IMR-90 (cell line): Measurements from ENCODE around the gene NOS1AP. TPM values are rescaled to one million over a fixed set of nuclear protein-coding genes. Genes with fewer than 3 reads are reported as not detected.

Experiments
- ATAC-seq: fragments of 200-7000 bp; cut with Tn5 transposase; 2 replicates; pipeline ENCODE4 v1.9.1; 2020; ENCODE audit warnings: low read depth, mild to moderate bottlenecking, moderate library complexity
- BruUV-seq: library from RNA; stranded (reverse); fragments of 400-500 nt; replicated peaks from 2 replicates; lab custom pipeline; 2021; lab: Mats Ljungman, UMichigan
- CTCF ChIA-PET: fragments of 300-600 bp; formaldehyde crosslinking; extraction: SDS; loops from one replicate; lab custom pipeline; 2021; ENCODE audit warnings: antibody characterized with exemption; lab: Yijun Ruan, JAX
- POLR2A ChIA-PET: fragments of 300-600 bp; sonication (Branson Sonifier 250); formaldehyde crosslinking; loops from one replicate; lab custom pipeline; 2022; ENCODE audit warnings: antibody characterized with exemption; ENCODE audit not compliant: unreplicated experiment; lab: Charles Lee
- DNase-seq: peaks from one replicate; pipeline ENCODE4 v3.0.0; 2013
- H2AFZ ChIP-seq: replicated peaks from 2 replicates; pipeline ENCODE3; 2013; ENCODE audit warnings: low read length, mild to moderate bottlenecking; ENCODE audit not compliant: poor library complexity
- H2AK5ac ChIP-seq: 2 replicates; pipeline ENCODE4 v1.6.1; 2013; ENCODE audit warnings: low read depth, low read length, inconsistent platforms
- H2AK9ac ChIP-seq: replicated peaks from 2 replicates; pipeline ENCODE3; 2013; ENCODE audit warnings: mild to moderate bottlenecking, low read depth, low read length, moderate library complexity; ENCODE audit not compliant: poor library complexity
- H2BK120ac ChIP-seq: 2 replicates; pipeline ENCODE4 v1.6.1; 2013; ENCODE audit warnings: low read depth, low read length, inconsistent platforms
- H2BK15ac ChIP-seq: 3 replicates; pipeline ENCODE4 v1.6.1; 2013; ENCODE audit warnings: low read depth, low read length, inconsistent platforms
- H2BK20ac ChIP-seq: 2 replicates; pipeline ENCODE4 v1.6.1; 2013; ENCODE audit warnings: low read depth, mild to moderate bottlenecking, inconsistent platforms, low read length, moderate library complexity
- H2BK5ac ChIP-seq: 2 replicates; pipeline ENCODE4 v1.6.1; 2013; ENCODE audit warnings: mild to moderate bottlenecking, low read depth, low read length, inconsistent platforms; ENCODE audit not compliant: poor library complexity, severe bottlenecking
- H3K14ac ChIP-seq: replicated peaks from 2 replicates; pipeline ENCODE4 v1.6.1; 2013; ENCODE audit warnings: low read depth, low read length, inconsistent platforms
- H3K18ac ChIP-seq: 2 replicates; pipeline ENCODE4 v1.6.1; 2013; ENCODE audit warnings: low read depth, low read length, control low read depth
- H3K23ac ChIP-seq: 2 replicates; pipeline ENCODE4 v1.6.1; 2013; ENCODE audit warnings: low read depth, low read length, inconsistent platforms
- H3K27ac ChIP-seq: 2 replicates; pipeline ENCODE4 v1.5.1; 2013; ENCODE audit warnings: mild to moderate bottlenecking, control low read depth, low read length; ENCODE audit not compliant: insufficient read depth
- H3K27me3 ChIP-seq: 2 replicates; pipeline ENCODE4 v1.6.1; 2013; ENCODE audit warnings: low read length; ENCODE audit not compliant: control insufficient read depth, insufficient read depth
- H3K36me3 ChIP-seq: 2 replicates; pipeline ENCODE4 v1.6.1; 2013; ENCODE audit warnings: low read length, mixed read lengths; ENCODE audit not compliant: control insufficient read depth, insufficient read depth
- H3K4ac ChIP-seq: 2 replicates; pipeline ENCODE4 v1.6.1; 2013; ENCODE audit warnings: low read depth, low read length, inconsistent platforms
- H3K4me1 ChIP-seq: 2 replicates; pipeline ENCODE4 v1.6.1; 2013; ENCODE audit warnings: low read length, mixed read lengths; ENCODE audit not compliant: control insufficient read depth, insufficient read depth
- H3K4me2 ChIP-seq: 2 replicates; pipeline ENCODE4 v1.6.1; 2013; ENCODE audit warnings: low read depth, mild to moderate bottlenecking, control low read depth, low read length, moderate library complexity
- H3K4me3 ChIP-seq: 2 replicates; pipeline ENCODE4 v1.5.1; 2013; ENCODE audit warnings: low read depth, mild to moderate bottlenecking, control low read depth, low read length, moderate library complexity; ENCODE audit not compliant: insufficient read depth
- H3K56ac ChIP-seq: 2 replicates; pipeline ENCODE4 v1.6.1; 2013; ENCODE audit warnings: low read length, inconsistent platforms; ENCODE audit not compliant: insufficient read depth; ENCODE audit errors: extremely low read depth
- H3K79me1 ChIP-seq, 2 experiments: 2 replicates each; pipeline ENCODE4 v1.6.1; 2013; ENCODE audit warnings: low read length in 2 of 2, inconsistent platforms in 1 of 2, low read depth in 1 of 2
- H3K9ac ChIP-seq: 2 replicates; pipeline ENCODE4 v1.6.1; 2013; ENCODE audit warnings: low read depth, low read length, control low read depth
- H3K9me1 ChIP-seq: 2 replicates; pipeline ENCODE4 v1.6.1; 2013; ENCODE audit warnings: low read length, inconsistent platforms; ENCODE audit not compliant: insufficient read depth
- H3K9me3 ChIP-seq: 2 replicates; pipeline ENCODE4 v1.6.1; 2013; ENCODE audit warnings: low read length; ENCODE audit not compliant: control insufficient read depth, insufficient read depth
- H4K20me1 ChIP-seq: 2 replicates; pipeline ENCODE4 v1.6.1; 2013; ENCODE audit warnings: low read length, inconsistent platforms; ENCODE audit not compliant: insufficient read depth
- H4K5ac ChIP-seq: 2 replicates; pipeline ENCODE4 v1.6.1; 2013; ENCODE audit warnings: mild to moderate bottlenecking, low read depth, low read length, control low read depth
- H4K8ac ChIP-seq, 2 experiments: 2 replicates each; pipeline ENCODE4 v1.6.1; 2013; ENCODE audit warnings: low read depth in 2 of 2, low read length in 2 of 2, control low read depth in 1 of 2, inconsistent platforms in 1 of 2
- H4K91ac ChIP-seq: 2 replicates; pipeline ENCODE4 v1.6.1; 2013; ENCODE audit warnings: low read depth, low read length, inconsistent platforms; ENCODE audit not compliant: insufficient read depth
- BHLHE40 ChIP-seq: fragments of 150-350 bp; IDR thresholded peaks from 2 replicates; pipeline ENCODE4 v1.6.1; 2016; ENCODE audit warnings: mild to moderate bottlenecking, low read depth, low read length
- CTCF ChIP-seq: conservative IDR thresholded peaks from 2 replicates; pipeline ENCODE4 v1.5.1; 2012; ENCODE audit warnings: mild to moderate bottlenecking, low read depth, low read length, improper control_type of control experiment
- FOS ChIP-seq: fragments of 150-350 bp; IDR thresholded peaks from 2 replicates; pipeline ENCODE4 v1.6.1; 2016; ENCODE audit warnings: low read depth, low read length
- MAFK ChIP-seq: IDR thresholded peaks from 2 replicates; pipeline ENCODE4 v1.6.1; 2012; ENCODE audit warnings: low read depth, low read length, improper control_type of control experiment
- MAZ ChIP-seq: IDR thresholded peaks from 2 replicates; pipeline ENCODE4 v1.6.1; 2012; ENCODE audit warnings: low read depth, mild to moderate bottlenecking, low read length, improper control_type of control experiment, moderate library complexity, borderline replicate concordance
- RAD21 ChIP-seq: IDR thresholded peaks from 2 replicates; pipeline ENCODE4 v1.6.1; 2012; ENCODE audit warnings: low read length, improper control_type of control experiment
- RFX5 ChIP-seq: IDR thresholded peaks from 2 replicates; pipeline ENCODE4 v1.8.0; 2012; ENCODE audit warnings: low read depth, mild to moderate bottlenecking, low read length, moderate library complexity
- WGBS, 2 experiments: methylation state at CpG; one replicate each; pipeline versions ENCODE4 v1.1.5 to v1.1.7; 2013; ENCODE audit warnings: missing lambda C conversion rate in 2 of 2; ENCODE audit not compliant: insufficient read length in 1 of 2; ENCODE audit errors: extremely low coverage in 2 of 2; 5-methylcytosine and 5-hydroxymethylcytosine counted together
- dilution Hi-C: fragments of 300-500 bp; cut with HindIII; formaldehyde crosslinking; loops from one replicate; pipeline ENCODE4 v1.14.3; 2018; ENCODE audit warnings: low sequenced_read_pairs; ENCODE audit not compliant: unreplicated experiment
- in situ Hi-C: fragments of 300-500 bp; cut with MboI; formaldehyde crosslinking; loops from 3 replicates; pipeline ENCODE4 v1.14.3; 2019; ENCODE audit warnings: low sequenced_read_pairs, inconsistent platforms, mixed read lengths
- intact Hi-C: fragments of 100-400 bp; cut with micrococcal nuclease; formaldehyde crosslinking; loops from 2 replicates; pipeline ENCODE4 v1.10.0; 2022
- polyA plus RNA-seq, 3 experiments: library from polyadenylated mRNA; depleted of rRNA; stranded (reverse); fragments of >200 nt; gene quantifications; 2 replicates each; pipeline ENCODE4 v1.2.3, GENCODE V29; 2012; ENCODE audit warnings: low replicate concordance in 1 of 3
- total RNA-seq: library from RNA; depleted of rRNA; stranded (reverse); fragments of >200 nt; gene quantifications from 2 replicates; pipeline ENCODE4 v1.2.3, GENCODE V29; 2012

Gene NOS1AP
- total and polyA plus RNA-seq, 2 of the 4 experiments (the other 2 are of a cell fraction) = 0.18 to 0.19 TPM

- Histone ChIP-seq H3K9me1 (no peaks in the 10 kb centered on the region), H3K4me1 (no peaks in the 10 kb centered on the region), H2BK15ac (no peak overlapping the region), H2AK5ac (no peak overlapping the region), H3K27ac (no peak overlapping the region), H2AFZ (no peak overlapping the region), H3K4me3 (no peak overlapping the region), H4K8ac (no peak overlapping the region), H3K23ac (no peak overlapping the region), H3K9me3 (no peaks in the 10 kb centered on the region), H3K9ac (no peak overlapping the region), H3K18ac (no peak overlapping the region), H4K91ac (no peak overlapping the region), H2BK5ac (no peak overlapping the region), H2BK20ac (no peak overlapping the region), H3K56ac (no peak overlapping the region), H3K4me2 (no peak overlapping the region), H3K27me3 (peaks cover 4% of the 10 kb centered on the region), H3K36me3 (no peaks in the 10 kb centered on the region), H2BK120ac (no peak overlapping the region), H3K79me1 (no peaks in the 10 kb centered on the region), H4K20me1 (no peaks in the 10 kb centered on the region), H3K4ac (no peak overlapping the region), H4K5ac (no peak overlapping the region), H2AK9ac (no peak overlapping the region), H3K14ac (no peak overlapping the region)
- DNase-seq = no peak
- no peak for TF ChIP-seq BHLHE40
- no peak for TF ChIP-seq CTCF
- no peak for TF ChIP-seq RAD21
- TF ChIP-seq FOS = no peak
- no peak for TF ChIP-seq MAFK
- no peak for TF ChIP-seq MAZ
- no peak for TF ChIP-seq RFX5
- intact Hi-C loops (no loop called here), dilution Hi-C loops (no loop called here), in situ Hi-C loops (no loop called here)
- ChIA-PET CTCF (interaction anchor here (1.2 kb wide), 1 partner anchor 216 kb away, joined by 5 read pairs; no protein-coding TSS in a partner anchor), POLR2A (no interaction called here)
- BruUV-seq = no TSS peak
- ATAC-seq = no peak
- 86% methylated on average over 3 of the region's 5 CpGs; no CpG with 5 or more reads in 1 of the 2 experiments for WGBS, 2 experiments
Measured at GRCh38 chr1:162272419-162272818, 202.9 kb downstream of the NOS1AP start.
